ENCODE data around the gene KCNMA1. TPM values are rescaled to one million over a fixed set of nuclear protein-coding genes. Genes with fewer than 3 reads are reported as not detected.

The KCNMA1 gene
- total and polyA plus RNA-seq, 9 of the 15 experiments (the other 6 are each of a cell fraction or from before 2014, with no cell fraction given): 0.01 to 0.95 (median 0.15) TPM; not detected in 4

- no peaks in the 10 kb centered on the region; a peak in 2 of 5 replicates for H3K4me1 ChIP-seq (replicated peaks in 1 of 2; ENCODE audit: control insufficient read depth in 2 of 2, insufficient read depth in 2 of 2, low read length in 2 of 2)
- no peak for DNase-seq (ENCODE audit: extremely low read depth in 1 of 4, low spot score in 3 of 4)
- no peak for ATAC-seq
- H3K79me2 ChIP-seq (ENCODE audit: control insufficient read depth, insufficient read depth, low read length): no peaks in the 10 kb centered on the region
- H3K4me3 ChIP-seq: no peak overlapping the region
- no TSS peak for BruUV-seq (replicated peaks)
- WGBS (ENCODE audit: insufficient coverage, low coverage, missing lambda C conversion rate): 20% methylated on average over 3 of the region's 3 CpGs
- ChIA-PET POLR2A (no interaction called here), CTCF (ENCODE audit: low intra/inter-chr PET ratio) (no interaction called here)
- H3K27me3 ChIP-seq (ENCODE audit: control insufficient read depth in 2 of 2, insufficient read depth in 2 of 2, low read length in 2 of 2): peaks cover 8 to 13% of the 10 kb centered on the region in 2 experiments; a peak in 3 of 5 replicates
- H3K9ac ChIP-seq (ENCODE audit: insufficient read depth in 1 of 2, low read depth in 2 of 2, low read length in 2 of 2): no peak overlapping the region
- no peaks in the 10 kb centered on the region for H3K36me3 ChIP-seq (ENCODE audit: control insufficient read depth, insufficient read depth, low read length)
- no peak overlapping the region for H2AFZ ChIP-seq (ENCODE audit: low read depth, low read length)
- no peaks in the 10 kb centered on the region for H3K9me3 ChIP-seq (replicated peaks; ENCODE audit: control insufficient read depth, insufficient read depth, low read depth, low read length)
- H3K4me2 ChIP-seq (ENCODE audit: insufficient read depth, low read length): no peak overlapping the region
- H3K27ac ChIP-seq (ENCODE audit: extremely low read depth, low read depth, low read length): no peak overlapping the region
- no peaks in the 10 kb centered on the region for H3K9me1 ChIP-seq (ENCODE audit: control insufficient read depth, insufficient read depth, low read length)
- no peaks in the 10 kb centered on the region for H4K20me1 ChIP-seq (replicated peaks; ENCODE audit: control insufficient read depth, insufficient read depth, low read length)
- FAIRE-seq: no peak
- in situ Hi-C loops (cut with MboI): no loop called here
- intact Hi-C loops (cut with micrococcal nuclease): no loop called here
- TF ChIP-seq CBFA2T2 (conservative IDR thresholded peaks at IDR 0.05): no peak
- no peak for TF ChIP-seq ZNF347 (CRISPR knock-in tag; IDR thresholded peaks at IDR 0.05; ENCODE audit: low read depth)
- peak; percentile 97 for TF ChIP-seq ZFP36 (IDR thresholded peaks at IDR 0.05; ENCODE audit: low read depth, low read length, partially characterized antibody)
- TF ChIP-seq BCOR (IDR thresholded peaks at IDR 0.05): 0 out of 2 replicates have a peak, but pooled peaks have one; percentile 22
- TF ChIP-seq ZNF695 (CRISPR knock-in tag; IDR thresholded peaks at IDR 0.05): no peak
- TF ChIP-seq XRCC3 (IDR thresholded peaks at IDR 0.05): no peak
- TF ChIP-seq JUN (IDR thresholded peaks at IDR 0.05; ENCODE audit: borderline replicate concordance, low read depth, low read length): no peak
- no peak for TF ChIP-seq JUN (CRISPR knock-in tag; IDR thresholded peaks at IDR 0.05; ENCODE audit: borderline replicate concordance)
- TF ChIP-seq CCAR2 (IDR thresholded peaks at IDR 0.05; ENCODE audit: low read depth, low read length): no peak
- no peak for TF ChIP-seq SREBF1 (IDR thresholded peaks at IDR 0.05; ENCODE audit: borderline replicate concordance, low read depth, low read length)
- TF ChIP-seq ZNF655 (CRISPR knock-in tag; IDR thresholded peaks at IDR 0.05): no peak
- no peak for TF ChIP-seq ZNF277 (CRISPR knock-in tag; IDR thresholded peaks at IDR 0.05; ENCODE audit: borderline replicate concordance)
- TF ChIP-seq PHB2 (IDR thresholded peaks at IDR 0.05; ENCODE audit: low read depth): no peak
- no peak for TF ChIP-seq RNF2 (IDR thresholded peaks at IDR 0.05)
- TF ChIP-seq CHD1 (IDR thresholded peaks at IDR 0.05; ENCODE audit: low read length): no peak
- TF ChIP-seq SAP30 (IDR thresholded peaks at IDR 0.05; ENCODE audit: borderline replicate concordance, insufficient read depth, low read depth, low read length, poor library complexity, severe bottlenecking): no peak
- TF ChIP-seq MIER1 (IDR thresholded peaks at IDR 0.05; ENCODE audit: low read depth): no peak
- no peak for TF ChIP-seq SAFB (IDR thresholded peaks at IDR 0.05; ENCODE audit: borderline replicate concordance, low read depth, low read length)
- no peak for TF ChIP-seq BRD9 (IDR thresholded peaks at IDR 0.05; ENCODE audit: low read depth, partially characterized antibody)
- no peak for TF ChIP-seq ZNF699 (CRISPR knock-in tag; IDR thresholded peaks at IDR 0.05; ENCODE audit: insufficient replicate concordance)
- no peak for TF ChIP-seq TRIM28 (IDR thresholded peaks at IDR 0.05)
- no peak for TF ChIP-seq FOXO4 (CRISPR knock-in tag; IDR thresholded peaks at IDR 0.05)
Observed at GRCh38 chr10:77591238-77591880, 46.2 kb downstream of the KCNMA1 start.
